Nephron progenitor cell (in vitro differentiated cells): ENCODE measurements around the gene C5orf34.

Source experiments
- DNase-seq: peaks from one replicate; pipeline ENCODE4 v3.0.0; 2021
- H3K27ac Mint-ChIP-seq: 2 replicates; pipeline ENCODE4 v1.8.0; 2021; ENCODE audit warnings: mild to moderate bottlenecking, moderate library complexity, mixed read lengths
- H3K27me3 Mint-ChIP-seq: 2 replicates; pipeline ENCODE4 v1.8.0; 2021; ENCODE audit warnings: mild to moderate bottlenecking, low read depth, mixed read lengths; ENCODE audit not compliant: poor library complexity
- H3K36me3 Mint-ChIP-seq: 2 replicates; pipeline ENCODE4 v1.8.0; 2021; ENCODE audit warnings: low read depth, mixed read lengths
- H3K4me1 Mint-ChIP-seq: 2 replicates; pipeline ENCODE4 v1.8.0; 2021; ENCODE audit warnings: mixed read lengths
- H3K4me3 Mint-ChIP-seq: 2 replicates; pipeline ENCODE4 v1.8.0; 2021; ENCODE audit warnings: mild to moderate bottlenecking, moderate library complexity, mixed read lengths
- H3K9me3 Mint-ChIP-seq: 2 replicates; pipeline ENCODE4 v1.8.0; 2021; ENCODE audit warnings: mild to moderate bottlenecking, moderate library complexity, mixed read lengths
- CTCF ChIP-seq: fragments of 200-600 bp; sonication (generic); IDR thresholded peaks from 2 replicates; pipeline ENCODE4 v1.5.0; 2021; ENCODE audit warnings: antibody characterized with exemption

Gene C5orf34

GRCh38 chr5:43514816-43515677 lies at the start of gene C5orf34:
C5orf34 (minus strand) TSS chr5:43515148; CDS start chr5:43509339, 5,809 bp downstream.
- peaks cover 29% of the 10 kb centered on the region for H3K9me3 Mint-ChIP-seq
- H3K36me3 Mint-ChIP-seq: peaks cover 31% of the 10 kb centered on the region
- no peak for TF ChIP-seq CTCF
- peak within 1 kb of the TSS; percentile 99 for H3K27ac Mint-ChIP-seq
- H3K4me3 Mint-ChIP-seq: peak within 1 kb of the TSS; percentile 93
- H3K4me1 Mint-ChIP-seq: peaks cover 38% of the 10 kb centered on the region
- DNase-seq: peak; percentile 98
- peaks cover 2% of the 10 kb centered on the region for H3K27me3 Mint-ChIP-seq

GRCh38 chr5:43564289-43564850 lies 49.4 kb upstream of the C5orf34 start:
- TF ChIP-seq CTCF: no peak
- no peak overlapping the region for H3K27ac Mint-ChIP-seq
- no peak overlapping the region for H3K4me3 Mint-ChIP-seq
- H3K4me1 Mint-ChIP-seq: peaks cover 6% of the 10 kb centered on the region
- no peak for DNase-seq
- H3K9me3 Mint-ChIP-seq: no peaks in the 10 kb centered on the region
- no peaks in the 10 kb centered on the region for H3K36me3 Mint-ChIP-seq
- peaks cover 6% of the 10 kb centered on the region for H3K27me3 Mint-ChIP-seq

GRCh38 chr5:43563321-43563720 lies 48.4 kb upstream of the C5orf34 start:
- Mint-ChIP-seq H3K9me3 (no peaks in the 10 kb centered on the region), H3K36me3 (no peaks in the 10 kb centered on the region), H3K27me3 (peaks cover 6% of the 10 kb centered on the region), H3K4me1 (peaks cover 6% of the 10 kb centered on the region), H3K4me3 (no peak overlapping the region), H3K27ac (no peak overlapping the region)
- DNase-seq: no peak
- TF ChIP-seq CTCF: no peak

GRCh38 chr5:43561356-43561755 lies 46.4 kb upstream of the C5orf34 start:
- no peak overlapping the region for H3K27ac Mint-ChIP-seq
- peaks cover 6% of the 10 kb centered on the region for H3K4me1 Mint-ChIP-seq
- peaks cover 9% of the 10 kb centered on the region for H3K27me3 Mint-ChIP-seq
- H3K36me3 Mint-ChIP-seq: no peaks in the 10 kb centered on the region
- no peak for TF ChIP-seq CTCF
- no peaks in the 10 kb centered on the region for H3K9me3 Mint-ChIP-seq
- H3K4me3 Mint-ChIP-seq: no peak overlapping the region
- DNase-seq: no peak

GRCh38 chr5:43560128-43560527 lies 45.2 kb upstream of the C5orf34 start:
- no peak for TF ChIP-seq CTCF
- peaks cover 6% of the 10 kb centered on the region for H3K4me1 Mint-ChIP-seq
- no peak for DNase-seq
- H3K36me3 Mint-ChIP-seq: no peaks in the 10 kb centered on the region
- no peaks in the 10 kb centered on the region for H3K9me3 Mint-ChIP-seq
- no peak overlapping the region for H3K27ac Mint-ChIP-seq
- H3K4me3 Mint-ChIP-seq: no peak overlapping the region
- H3K27me3 Mint-ChIP-seq: peaks cover 9% of the 10 kb centered on the region
